H1 (cell line): ENCODE measurements around the gene MIGA1. TPM values are rescaled to one million over a fixed set of nuclear protein-coding genes. Genes with fewer than 3 reads are reported as not detected.

Experiments used
- CTCF ChIA-PET: fragments of 300-600 bp; sonication (Branson Sonifier 250); formaldehyde crosslinking; loops from one replicate; lab custom pipeline; 2021; ENCODE audit not compliant: partially characterized antibody; lab: Charles Lee
- POLR2A ChIA-PET: fragments of 300-600 bp; sonication (Branson Sonifier 250); formaldehyde crosslinking; loops from one replicate; lab custom pipeline; 2021; ENCODE audit warnings: inconsistent platforms; ENCODE audit not compliant: partially characterized antibody; lab: Charles Lee
- DNase-seq, 2 experiments: peaks; one replicate each; pipeline versions ENCODE4 v3.0.0 to v3.0.0-alpha.2; 2010 to 2022; ENCODE audit warnings: low spot score in 2 of 2, low read depth in 1 of 2, mixed read lengths in 1 of 2
- FAIRE-seq: peaks from 2 replicates; lab custom pipeline; 2011; peaks lifted over from hg19 to GRCh38; lab: Jason Lieb, UNC
- H2AFZ ChIP-seq: 2 replicates; pipeline ENCODE4 v1.8.1; 2012; ENCODE audit warnings: low read length, inconsistent platforms
- H2AK5ac ChIP-seq: 2 replicates; pipeline ENCODE4 v1.6.1; 2013; ENCODE audit warnings: low read depth, low read length
- H2BK120ac ChIP-seq: replicated peaks from 2 replicates; pipeline ENCODE3; 2013; ENCODE audit warnings: low read depth, low read length, inconsistent platforms
- H2BK12ac ChIP-seq: 2 replicates; pipeline ENCODE4 v1.6.1; 2013; ENCODE audit warnings: low read depth, low read length
- H2BK15ac ChIP-seq: 2 replicates; pipeline ENCODE4 v1.6.1; 2013; ENCODE audit warnings: low read length
- H2BK20ac ChIP-seq: 2 replicates; pipeline ENCODE4 v1.6.1; 2013; ENCODE audit warnings: low read length
- H2BK5ac ChIP-seq: 2 replicates; pipeline ENCODE4 v1.6.1; 2013; ENCODE audit warnings: low read depth, low read length
- H3K14ac ChIP-seq: 2 replicates; pipeline ENCODE4 v1.6.1; 2013; ENCODE audit warnings: inconsistent platforms; ENCODE audit not compliant: insufficient read length
- H3K18ac ChIP-seq: 2 replicates; pipeline ENCODE4 v1.6.1; 2013; ENCODE audit warnings: low read length; ENCODE audit errors: extremely low read depth
- H3K23ac ChIP-seq: 2 replicates; pipeline ENCODE4 v1.6.1; 2013; ENCODE audit warnings: inconsistent platforms; ENCODE audit not compliant: insufficient read length
- H3K23me2 ChIP-seq: 2 replicates; pipeline ENCODE4 v1.6.1; 2013; ENCODE audit warnings: low read depth, low read length
- H3K27ac ChIP-seq: 2 replicates; pipeline ENCODE4 v1.6.1; 2011; ENCODE audit warnings: low read depth, low read length, inconsistent platforms
- H3K27me3 ChIP-seq, 4 experiments: replicated peaks in 1 of 4; 1 replicate in 1 of 4; 2 replicates in 3 of 4; pipeline versions ENCODE4 v1.6.1 to v1.8.1; 2011 to 2013; ENCODE audit warnings: low read length in 3 of 4, mild to moderate bottlenecking in 3 of 4, inconsistent platforms in 2 of 4, mixed read lengths in 2 of 4, moderate library complexity in 1 of 4; ENCODE audit not compliant: control insufficient read depth in 3 of 4, insufficient read depth in 3 of 4; ENCODE audit errors: extremely low read depth in 1 of 4
- H3K36me3 ChIP-seq, 4 experiments: 2 replicates each; pipeline versions ENCODE4 v1.6.1 to v1.8.1; 2011 to 2013; ENCODE audit warnings: mild to moderate bottlenecking in 4 of 4, low read length in 3 of 4, moderate library complexity in 2 of 4, control low read depth in 1 of 4, inconsistent platforms in 1 of 4; ENCODE audit not compliant: insufficient read depth in 4 of 4, control insufficient read depth in 2 of 4
- H3K4ac ChIP-seq: replicated peaks from 2 replicates; pipeline ENCODE3; 2013; ENCODE audit warnings: low read length, low read depth, mixed read lengths, inconsistent platforms; ENCODE audit not compliant: insufficient read length
- H3K4me1 ChIP-seq, 4 experiments: replicated peaks in 1 of 4; 1 replicate in 1 of 4; 2 replicates in 3 of 4; pipeline versions ENCODE4 v1.6.1 to v1.8.1; 2011 to 2013; ENCODE audit warnings: low read length in 3 of 4, inconsistent platforms in 2 of 4, mixed read lengths in 1 of 4; ENCODE audit not compliant: insufficient read depth in 4 of 4, control insufficient read depth in 3 of 4
- H3K4me2 ChIP-seq, 2 experiments: 2 replicates each; pipeline versions ENCODE4 v1.6.1 to v1.8.1; 2011 to 2013; ENCODE audit warnings: low read depth in 2 of 2, low read length in 2 of 2, control low read depth in 1 of 2, inconsistent platforms in 1 of 2, mild to moderate bottlenecking in 1 of 2; ENCODE audit not compliant: insufficient read depth in 1 of 2
- H3K4me3 ChIP-seq, 4 experiments: fragments of 200-600, 300-600 bp in 1 of 4; sonication (generic), shearing (Covaris generic), sonication (Bioruptor Twin) in 1 of 4; 2 replicates each; pipeline versions ENCODE4 v1.5.1 to v1.8.1; 2011 to 2016; ENCODE audit warnings: low read length in 4 of 4, low read depth in 3 of 4, control low read depth in 2 of 4, inconsistent platforms in 2 of 4, mild to moderate bottlenecking in 2 of 4, mixed read lengths in 1 of 4, moderate library complexity in 1 of 4; ENCODE audit not compliant: insufficient read depth in 2 of 4; ENCODE audit errors: extremely low read depth in 1 of 4
- H3K56ac ChIP-seq: replicated peaks from 2 replicates; pipeline ENCODE3; 2013; ENCODE audit warnings: low read depth, mild to moderate bottlenecking, mixed read lengths, low read length, inconsistent platforms; ENCODE audit not compliant: insufficient read length
- H3K79me1 ChIP-seq: 2 replicates; pipeline ENCODE4 v1.6.1; 2013; ENCODE audit warnings: low read depth, low read length, control low read depth
- H3K79me2 ChIP-seq, 2 experiments: 2 replicates each; pipeline versions ENCODE4 v1.6.1 to v1.8.1; 2012 to 2013; ENCODE audit warnings: low read length in 2 of 2, mild to moderate bottlenecking in 2 of 2, inconsistent platforms in 1 of 2; ENCODE audit not compliant: insufficient read depth in 2 of 2, control insufficient read depth in 1 of 2
- H3K9ac ChIP-seq, 4 experiments: replicated peaks in 1 of 4; 1 replicate in 1 of 4; 2 replicates in 3 of 4; pipeline versions ENCODE4 v1.6.1 to v1.8.1; 2011 to 2013; ENCODE audit warnings: low read depth in 3 of 4, low read length in 3 of 4, control low read depth in 2 of 4, mild to moderate bottlenecking in 2 of 4, moderate library complexity in 2 of 4, inconsistent platforms in 1 of 4; ENCODE audit errors: extremely low read depth in 1 of 4
- H3K9me3 ChIP-seq, 2 experiments: 2 replicates each; pipeline versions ENCODE4 v1.6.1 to v1.8.1; 2012 to 2013; ENCODE audit warnings: mild to moderate bottlenecking in 2 of 2, moderate library complexity in 2 of 2, control low read depth in 1 of 2, inconsistent platforms in 1 of 2, low read depth in 1 of 2, low read length in 1 of 2, mixed read lengths in 1 of 2; ENCODE audit not compliant: insufficient read depth in 2 of 2
- H4K20me1 ChIP-seq, 2 experiments: replicated peaks in 1 of 2; 2 replicates each; pipeline versions ENCODE3 to v1.8.1; 2011 to 2013; ENCODE audit warnings: inconsistent platforms in 2 of 2, low read length in 2 of 2, mild to moderate bottlenecking in 1 of 2; ENCODE audit not compliant: insufficient read depth in 2 of 2, control insufficient read depth in 1 of 2
- H4K5ac ChIP-seq: 2 replicates; pipeline ENCODE4 v1.6.1; 2013; ENCODE audit warnings: low read length, low read depth, mixed read lengths, inconsistent platforms; ENCODE audit not compliant: insufficient read length
- H4K8ac ChIP-seq: 2 replicates; pipeline ENCODE4 v1.8.0; 2013; ENCODE audit warnings: mild to moderate bottlenecking, moderate library complexity, low read length, inconsistent platforms; ENCODE audit not compliant: insufficient read depth; ENCODE audit errors: extremely low read depth
- H4K91ac ChIP-seq: replicated peaks from 2 replicates; pipeline ENCODE3; 2013; ENCODE audit warnings: low read length, mixed read lengths, inconsistent platforms; ENCODE audit not compliant: insufficient read length
- WGBS, 2 experiments: shearing (Covaris generic) in 1 of 2; methylation state at CpG; one replicate each; pipeline versions ENCODE4 v1.1.6 to v1.1.7; 2013 to 2015; ENCODE audit warnings: low lambda C conversion rate in 2 of 2, mixed read lengths in 2 of 2, inconsistent platforms in 1 of 2, low coverage in 1 of 2, missing lambda C conversion rate in 1 of 2; ENCODE audit not compliant: insufficient replicate concordance in 2 of 2, insufficient coverage in 1 of 2, insufficient read length in 1 of 2; ENCODE audit errors: extremely low coverage in 1 of 2, missing lambda C conversion rate in 1 of 2; 5-methylcytosine and 5-hydroxymethylcytosine counted together
- polyA plus RNA-seq, 7 experiments: library from polyadenylated mRNA; depleted of rRNA in 3 of 7; stranded (reverse) in 5 of 7; unstranded in 2 of 7; fragments of >200 nt in 5 of 7; fragments of 200-250 nt in 2 of 7; gene quantifications; 1 replicate in 5 of 7; 2 replicates in 1 of 7; 4 replicates in 1 of 7; pipeline versions ENCODE4 v1.2.1 to v1.2.3, GENCODE V29; 2011 to 2013; ENCODE audit warnings: missing spikeins in 2 of 7, mixed read lengths in 2 of 7
- total RNA-seq: library from RNA; stranded (reverse); fragmentation: NEBNext Ultra II Directional; extraction: Animal tissue kit (Norgen Biotek cat#: 25700); gene quantifications from 2 replicates; pipeline ENCODE4 v1.2.1, GENCODE V29; 2021
- TF ChIP-seq, protein P1 (sequence below): IDR thresholded peaks from 2 replicates; pipeline ENCODE4 v1.6.1; 2012; ENCODE audit warnings: inconsistent platforms

Gene MIGA1
- total and polyA plus RNA-seq, 2 of the 8 experiments (the other 6 are each of a cell fraction or from before 2014, with no cell fraction given) = 0.95 to 7.0 TPM

GRCh38 chr1:77874804-77875445, 95.5 kb downstream of the MIGA1 start:
- H4K5ac ChIP-seq = no peak overlapping the region
- WGBS, 2 experiments = 92% methylated on average over 4 of the region's 4 CpGs; no CpG with 5 or more reads in 1 of the 2 experiments
- H3K27me3 ChIP-seq = no peaks in the 10 kb centered on the region
- H3K27ac ChIP-seq = no peak overlapping the region
- no peak overlapping the region for H2AK5ac ChIP-seq
- H3K14ac ChIP-seq = no peak overlapping the region
- H3K4ac ChIP-seq = no peak overlapping the region
- H3K9ac ChIP-seq = no peak overlapping the region
- no peak overlapping the region for H3K56ac ChIP-seq
- no peak overlapping the region for H3K4me3 ChIP-seq
- no peak overlapping the region for H4K91ac ChIP-seq
- H3K79me1 ChIP-seq = no peaks in the 10 kb centered on the region
- no peak overlapping the region for H2BK20ac ChIP-seq
- H3K23ac ChIP-seq = no peak overlapping the region
- H2BK15ac ChIP-seq = no peak overlapping the region
- no peak overlapping the region for H2BK5ac ChIP-seq
- no peaks in the 10 kb centered on the region for H3K4me1 ChIP-seq
- H2AFZ ChIP-seq = no peak overlapping the region
- no peaks in the 10 kb centered on the region for H3K36me3 ChIP-seq
- H3K23me2 ChIP-seq = no peaks in the 10 kb centered on the region
- H2BK120ac ChIP-seq = no peak overlapping the region
- ChIA-PET CTCF (interaction anchor here (0.8 kb wide), 1 partner anchor 37 kb away, joined by 3 read pairs; no protein-coding TSS in a partner anchor), POLR2A (interaction anchor here (1.2 kb wide), 1 partner anchor 10 kb away, joined by 4 read pairs; no protein-coding TSS in a partner anchor)
- no peaks in the 10 kb centered on the region; a peak in 1 of 4 replicates for H3K9me3 ChIP-seq
- no peak overlapping the region for H2BK12ac ChIP-seq
- H3K18ac ChIP-seq = no peak overlapping the region
- no peak for DNase-seq
- H3K79me2 ChIP-seq = no peaks in the 10 kb centered on the region
- FAIRE-seq = no peak
- H3K4me2 ChIP-seq = no peak overlapping the region
- no peaks in the 10 kb centered on the region for H4K20me1 ChIP-seq
- H4K8ac ChIP-seq = no peak overlapping the region
- TF ChIP-seq, protein P1, sequence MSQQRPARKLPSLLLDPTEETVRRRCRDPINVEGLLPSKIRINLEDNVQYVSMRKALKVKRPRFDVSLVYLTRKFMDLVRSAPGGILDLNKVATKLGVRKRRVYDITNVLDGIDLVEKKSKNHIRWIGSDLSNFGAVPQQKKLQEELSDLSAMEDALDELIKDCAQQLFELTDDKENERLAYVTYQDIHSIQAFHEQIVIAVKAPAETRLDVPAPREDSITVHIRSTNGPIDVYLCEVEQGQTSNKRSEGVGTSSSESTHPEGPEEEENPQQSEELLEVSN = no peak
